Kidney (tissue), 14 donors: ENCODE results near the gene L3MBTL4. TPM values are rescaled to one million over a fixed set of nuclear protein-coding genes. Genes with fewer than 3 reads are reported as not detected.

Source experiments
- DNase-seq, 5 donors: peaks; one replicate each; pipeline ENCODE4 v3.0.0-alpha.2; 2013 to 2020
- FAIRE-seq: peaks from 2 replicates; lab custom pipeline; 2012; peaks lifted over from hg19 to GRCh38; lab: Jason Lieb, UNC
- H3K27ac ChIP-seq, 2 donors: one replicate each; pipeline ENCODE4 v1.7.0; 2013; ENCODE audit warnings: low read depth in 2 of 2, low read length in 2 of 2, inconsistent platforms in 1 of 2
- H3K27me3 ChIP-seq: one replicate; pipeline ENCODE4 v1.7.1; 2013; ENCODE audit warnings: low read length, inconsistent platforms; ENCODE audit not compliant: control insufficient read depth, insufficient read depth
- H3K36me3 ChIP-seq, 3 donors: one replicate each; pipeline versions ENCODE4 v1.7.0 to v1.7.1; 2013; ENCODE audit warnings: low read length in 3 of 3, control low read depth in 1 of 3, inconsistent platforms in 1 of 3; ENCODE audit not compliant: insufficient read depth in 3 of 3, control insufficient read depth in 2 of 3
- H3K4me1 ChIP-seq, 3 donors: one replicate each; pipeline versions ENCODE4 v1.7.0 to v1.7.1; 2013; ENCODE audit warnings: low read length in 3 of 3, inconsistent platforms in 1 of 3, low read depth in 1 of 3; ENCODE audit not compliant: control insufficient read depth in 2 of 3, insufficient read depth in 2 of 3
- H3K4me3 ChIP-seq, 3 donors: one replicate each; pipeline versions ENCODE4 v1.7.0 to v1.8.1; 2013; ENCODE audit warnings: low read length in 3 of 3, control low read depth in 1 of 3, inconsistent platforms in 1 of 3
- H3K9ac ChIP-seq, 3 donors: one replicate each; pipeline versions ENCODE4 v1.7.0 to v1.7.1; 2013; ENCODE audit warnings: low read length in 3 of 3, control low read depth in 1 of 3, inconsistent platforms in 1 of 3
- H3K9me3 ChIP-seq, 3 donors: one replicate each; pipeline versions ENCODE4 v1.7.0 to v1.7.1; 2013; ENCODE audit warnings: low read length in 3 of 3, control low read depth in 1 of 3, inconsistent platforms in 1 of 3; ENCODE audit not compliant: control insufficient read depth in 2 of 3, insufficient read depth in 1 of 3
- intact Hi-C: fragments of 100-400 bp; cut with DNase I; formaldehyde crosslinking; loops from one replicate; pipeline ENCODE4 v1.11.1; 2022
- polyA plus RNA-seq: library from polyadenylated mRNA; stranded (reverse); fragments of 350-450 nt; fragmentation: Illumina TruSeq; extraction: RNeasy Lipid Tissue Mini Kit (QIAGEN cat#74804); gene quantifications from one replicate; pipeline ENCODE4 v1.2.3, GENCODE V29; 2014; ENCODE audit warnings: low read depth, low replicate concordance; ENCODE audit not compliant: insufficient read depth
- total RNA-seq: library from RNA; stranded (reverse); fragmentation: NEBNext Ultra II Directional; extraction: Animal tissue kit (Norgen Biotek cat#: 25700); gene quantifications from one replicate; pipeline ENCODE4 v1.2.1, GENCODE V29; 2021
- TF ChIP-seq, protein P1 (sequence below): IDR thresholded peaks from 3 replicates; pipeline ENCODE4 v1.5.1; 2012; ENCODE audit warnings: mild to moderate bottlenecking, moderate library complexity, borderline replicate concordance; ENCODE audit not compliant: insufficient read depth; ENCODE audit errors: extremely low read depth
- donor health status: control.
- donor health status: control.
- donor health status: control.
- donor health status: control.
- donor health status: control.
- donor health status: DM: yes; HTN: yes; CAD: no.
- donor health status: Normal renal cell carcinoma (clear cell type).

L3MBTL4 gene
- total and polyA plus RNA-seq, 2 donors from 2014 or later, result 3.9 to 15.2 TPM

DNA sequence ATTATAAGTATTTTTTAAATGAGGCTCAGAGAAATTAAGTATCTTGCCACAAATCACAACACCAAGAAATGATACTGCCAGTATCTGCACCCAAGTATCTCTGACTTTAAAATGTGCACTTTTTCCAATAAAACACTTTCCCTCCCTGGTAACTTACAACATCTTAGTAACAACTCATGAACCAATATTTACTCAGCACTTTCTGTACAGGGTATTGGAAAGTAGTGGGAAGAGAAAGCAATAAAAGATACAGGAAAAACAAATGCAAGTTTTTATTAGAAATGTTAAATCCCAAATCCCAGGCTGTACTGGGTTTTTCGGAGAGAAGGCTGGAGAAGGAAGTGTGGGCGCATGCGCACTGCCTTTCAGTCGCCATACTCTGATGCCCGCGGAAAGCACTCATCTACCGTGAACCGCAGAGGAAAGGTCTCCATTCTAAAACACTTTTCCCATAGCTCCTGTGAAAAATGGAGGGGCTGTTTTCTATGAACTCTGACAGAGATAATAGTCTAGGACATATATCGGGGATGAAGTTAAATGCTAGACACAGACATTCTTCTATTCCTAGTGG lies 52.1 kb downstream of the L3MBTL4 start:
- H3K4me3 ChIP-seq, result peak overlapping the region in 2 of 3 donors; percentile 57 to 62
- no peak for DNase-seq

DNA sequence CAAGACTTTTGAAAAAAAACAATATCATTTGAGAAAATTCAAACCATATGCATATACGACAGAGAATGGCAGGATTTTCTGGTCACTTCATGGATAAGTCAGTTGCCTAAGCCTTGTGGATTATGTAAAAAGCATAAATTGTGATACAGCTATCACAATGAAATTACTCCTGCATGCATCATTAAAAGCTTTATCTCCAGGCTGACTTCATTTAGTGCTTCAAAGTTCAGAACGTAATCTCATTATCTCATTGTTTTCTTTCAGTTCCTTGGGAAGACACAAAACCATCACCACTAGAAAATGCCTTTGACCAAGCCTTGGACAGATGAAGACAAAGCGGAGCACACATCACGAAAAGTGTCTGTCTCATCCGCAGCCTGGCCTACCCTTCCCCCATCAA lies 57.0 kb downstream of the L3MBTL4 start:
- no peak overlapping the region for H3K4me3 ChIP-seq
- H3K27me3 ChIP-seq, result no peaks in the 10 kb centered on the region
- no peak for FAIRE-seq
- no peak for DNase-seq
- intact Hi-C loops, result no loop called here
- H3K9me3 ChIP-seq, result no peaks in the 10 kb centered on the region
- no peak overlapping the region for H3K27ac ChIP-seq
- no peaks in the 10 kb centered on the region for H3K36me3 ChIP-seq
- TF ChIP-seq, protein P1, sequence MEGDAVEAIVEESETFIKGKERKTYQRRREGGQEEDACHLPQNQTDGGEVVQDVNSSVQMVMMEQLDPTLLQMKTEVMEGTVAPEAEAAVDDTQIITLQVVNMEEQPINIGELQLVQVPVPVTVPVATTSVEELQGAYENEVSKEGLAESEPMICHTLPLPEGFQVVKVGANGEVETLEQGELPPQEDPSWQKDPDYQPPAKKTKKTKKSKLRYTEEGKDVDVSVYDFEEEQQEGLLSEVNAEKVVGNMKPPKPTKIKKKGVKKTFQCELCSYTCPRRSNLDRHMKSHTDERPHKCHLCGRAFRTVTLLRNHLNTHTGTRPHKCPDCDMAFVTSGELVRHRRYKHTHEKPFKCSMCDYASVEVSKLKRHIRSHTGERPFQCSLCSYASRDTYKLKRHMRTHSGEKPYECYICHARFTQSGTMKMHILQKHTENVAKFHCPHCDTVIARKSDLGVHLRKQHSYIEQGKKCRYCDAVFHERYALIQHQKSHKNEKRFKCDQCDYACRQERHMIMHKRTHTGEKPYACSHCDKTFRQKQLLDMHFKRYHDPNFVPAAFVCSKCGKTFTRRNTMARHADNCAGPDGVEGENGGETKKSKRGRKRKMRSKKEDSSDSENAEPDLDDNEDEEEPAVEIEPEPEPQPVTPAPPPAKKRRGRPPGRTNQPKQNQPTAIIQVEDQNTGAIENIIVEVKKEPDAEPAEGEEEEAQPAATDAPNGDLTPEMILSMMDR, result no peak
- no peak overlapping the region for H3K9ac ChIP-seq
- H3K4me1 ChIP-seq, result peaks cover 0 to 3% (median 0%) of the 10 kb centered on the region in 3 donors

More for the DNA sequence above, 52.1 kb downstream of the L3MBTL4 start:
- Histone ChIP-seq H3K9me3 (no peaks in the 10 kb centered on the region), H3K9ac (peak overlapping the region in 1 of 3 donors; percentile 49), H3K36me3 (no peaks in the 10 kb centered on the region), H3K27ac (peak overlapping the region; percentile 26 to 65), H3K27me3 (no peaks in the 10 kb centered on the region), H3K4me1 (peaks cover 0 to 24% (median 3%) of the 10 kb centered on the region in 3 donors)
- FAIRE-seq, result no peak
- intact Hi-C loops, result no loop called here
- TF ChIP-seq, protein P1, result no peak

DNA sequence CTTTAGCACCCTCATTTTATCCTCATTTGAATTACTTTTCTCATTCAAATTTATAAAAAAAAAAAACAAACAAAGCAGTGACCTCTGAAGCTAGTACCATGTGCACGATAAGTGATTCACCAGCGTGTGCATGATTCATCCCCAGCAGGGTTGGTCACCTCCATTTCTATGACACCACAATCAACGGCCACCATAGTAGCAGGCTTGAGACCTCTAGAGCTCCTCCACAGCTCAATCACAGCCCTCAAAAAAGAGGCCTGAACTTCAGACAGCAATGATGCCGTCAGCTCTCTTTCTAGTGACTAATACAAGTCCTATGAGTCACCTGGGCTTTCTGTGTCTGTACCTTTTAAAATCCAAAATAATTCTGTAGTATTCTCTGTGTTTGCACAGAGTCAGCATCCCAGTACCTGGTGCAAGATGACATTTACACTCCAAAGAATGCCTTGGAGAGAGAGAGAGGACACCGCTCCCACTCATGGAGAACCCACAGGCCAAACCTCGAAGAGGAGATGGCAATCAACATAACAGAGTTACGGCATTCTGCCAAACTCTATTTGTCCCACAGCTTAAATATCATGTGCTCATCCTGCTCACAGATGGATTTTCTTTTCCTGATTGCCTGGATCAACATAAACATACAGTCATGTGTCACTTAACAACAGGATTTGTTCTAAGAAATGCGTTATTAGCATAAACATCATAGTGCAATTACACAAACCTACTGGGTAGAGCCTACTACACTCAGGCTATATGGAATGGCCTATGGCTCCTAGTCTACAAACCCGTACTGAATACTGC lies 58.7 kb downstream of the L3MBTL4 start:
- DNase-seq (no peak), FAIRE-seq (no peak)
- Histone ChIP-seq H3K36me3 (no peaks in the 10 kb centered on the region), H3K4me3 (no peak overlapping the region), H3K27ac (no peak overlapping the region), H3K27me3 (no peaks in the 10 kb centered on the region), H3K9ac (no peak overlapping the region), H3K9me3 (no peaks in the 10 kb centered on the region), H3K4me1 (peaks cover 0 to 3% (median 0%) of the 10 kb centered on the region in 3 donors)
- TF ChIP-seq, protein P1, result no peak
- intact Hi-C loops, result no loop called here
